Mesendoderm (in vitro differentiated cells): Measurements from ENCODE around the gene ADGRL3.

Experiments
- DNase-seq: peaks from one replicate; pipeline ENCODE4 v3.0.0; 2013
- H2AK5ac ChIP-seq: 2 replicates; pipeline ENCODE4 v1.6.1; 2013; ENCODE audit warnings: low read length, inconsistent platforms
- H2BK120ac ChIP-seq: 2 replicates; pipeline ENCODE4 v1.6.1; 2013; ENCODE audit warnings: low read depth, mild to moderate bottlenecking, low read length, moderate library complexity, mixed read lengths
- H2BK15ac ChIP-seq: replicated peaks from 2 replicates; pipeline ENCODE4 v1.6.1; 2013; ENCODE audit warnings: low read depth, mild to moderate bottlenecking, moderate library complexity
- H2BK5ac ChIP-seq: 2 replicates; pipeline ENCODE4 v1.6.1; 2013; ENCODE audit warnings: low read length, inconsistent platforms
- H3K18ac ChIP-seq: 2 replicates; pipeline ENCODE4 v1.6.1; 2013; ENCODE audit warnings: mild to moderate bottlenecking, low read length, mixed read lengths
- H3K23ac ChIP-seq: one replicate; pipeline ENCODE4 v1.6.1; 2013; ENCODE audit warnings: low read length
- H3K27ac ChIP-seq: 2 replicates; pipeline ENCODE4 v1.5.1; 2013; ENCODE audit warnings: low read depth, mild to moderate bottlenecking, inconsistent platforms, low read length, moderate library complexity
- H3K27me3 ChIP-seq: 2 replicates; pipeline ENCODE4 v1.6.1; 2013; ENCODE audit warnings: low read length, control low read depth, mild to moderate bottlenecking, inconsistent platforms; ENCODE audit not compliant: insufficient read depth, poor library complexity
- H3K36me3 ChIP-seq: 2 replicates; pipeline ENCODE4 v1.6.1; 2013; ENCODE audit warnings: low read length, inconsistent platforms; ENCODE audit not compliant: control insufficient read depth, insufficient read depth
- H3K4ac ChIP-seq: one replicate; pipeline ENCODE4 v1.6.1; 2013; ENCODE audit warnings: low read depth, mild to moderate bottlenecking, low read length, moderate library complexity
- H3K4me1 ChIP-seq: 2 replicates; pipeline ENCODE4 v1.6.1; 2013; ENCODE audit warnings: low read depth, low read length, inconsistent platforms; ENCODE audit not compliant: control insufficient read depth
- H3K4me2 ChIP-seq: 2 replicates; pipeline ENCODE4 v1.6.1; 2013; ENCODE audit warnings: low read length
- H3K4me3 ChIP-seq: 2 replicates; pipeline ENCODE4 v1.5.1; 2013; ENCODE audit warnings: mild to moderate bottlenecking, low read length
- H3K56ac ChIP-seq: one replicate; pipeline ENCODE4 v1.6.1; 2013; ENCODE audit warnings: low read length
- H3K79me1 ChIP-seq: 2 replicates; pipeline ENCODE4 v1.6.1; 2013; ENCODE audit warnings: low read length, inconsistent platforms
- H3K79me2 ChIP-seq: 2 replicates; pipeline ENCODE4 v1.6.1; 2013; ENCODE audit warnings: mild to moderate bottlenecking, low read length; ENCODE audit not compliant: control insufficient read depth, insufficient read depth
- H3K9ac ChIP-seq: 2 replicates; pipeline ENCODE4 v1.6.1; 2013; ENCODE audit warnings: low read length, inconsistent platforms
- H4K5ac ChIP-seq: one replicate; pipeline ENCODE4 v1.6.1; 2013; ENCODE audit warnings: low read length
- H4K8ac ChIP-seq: one replicate; pipeline ENCODE4 v1.6.1; 2013; ENCODE audit warnings: low read depth, mild to moderate bottlenecking, control low read depth, low read length, moderate library complexity
- WGBS: extraction: QIAGEN DNeasy Blood & Tissue Kit; methylation state at CpG from one replicate; pipeline ENCODE4 v1.1.7; 2013; ENCODE audit warnings: low lambda C conversion rate, missing lambda C conversion rate; ENCODE audit not compliant: insufficient coverage; ENCODE audit errors: extremely low coverage; 5-methylcytosine and 5-hydroxymethylcytosine counted together

The ADGRL3 gene

GRCh38 chr4:61489927-61490326 is 289.8 kb downstream of the ADGRL3 start:
- no peak overlapping the region for H4K8ac ChIP-seq
- H3K4me2 ChIP-seq = no peak overlapping the region
- H2BK5ac ChIP-seq = no peak overlapping the region
- no peak overlapping the region for H3K4ac ChIP-seq
- no peak overlapping the region for H3K27ac ChIP-seq
- H3K18ac ChIP-seq = no peak overlapping the region
- DNase-seq = peak; percentile 84
- H2BK120ac ChIP-seq = no peak overlapping the region
- H3K56ac ChIP-seq = no peak overlapping the region
- no peak overlapping the region for H3K9ac ChIP-seq
- H3K79me1 ChIP-seq = no peaks in the 10 kb centered on the region
- H3K4me3 ChIP-seq = no peak overlapping the region
- H2BK15ac ChIP-seq = no peak overlapping the region
- H3K79me2 ChIP-seq = no peaks in the 10 kb centered on the region
- peaks cover 2% of the 10 kb centered on the region for H3K4me1 ChIP-seq
- no peak overlapping the region for H3K23ac ChIP-seq
- no CpG with 5 or more reads among the region's 3 CpGs for WGBS
- H3K27me3 ChIP-seq = no peaks in the 10 kb centered on the region
- H2AK5ac ChIP-seq = no peak overlapping the region
- H3K36me3 ChIP-seq = no peaks in the 10 kb centered on the region
- no peak overlapping the region for H4K5ac ChIP-seq

GRCh38 chr4:61493041-61493440 is 292.9 kb downstream of the ADGRL3 start:
- no peak overlapping the region for H3K23ac ChIP-seq
- no peak overlapping the region for H3K4ac ChIP-seq
- H3K4me2 ChIP-seq = no peak overlapping the region
- H3K9ac ChIP-seq = no peak overlapping the region
- H3K4me3 ChIP-seq = no peak overlapping the region
- H4K8ac ChIP-seq = no peak overlapping the region
- no peak overlapping the region for H2AK5ac ChIP-seq
- no peak overlapping the region for H3K27ac ChIP-seq
- no peak overlapping the region for H2BK5ac ChIP-seq
- no peaks in the 10 kb centered on the region for H3K27me3 ChIP-seq
- no peak overlapping the region for H3K18ac ChIP-seq
- no peaks in the 10 kb centered on the region for H3K36me3 ChIP-seq
- no peak overlapping the region for H2BK15ac ChIP-seq
- H3K79me1 ChIP-seq = no peaks in the 10 kb centered on the region
- H3K4me1 ChIP-seq = peaks cover 2% of the 10 kb centered on the region
- H3K79me2 ChIP-seq = no peaks in the 10 kb centered on the region
- DNase-seq = no peak
- WGBS = no CpG with 5 or more reads among the region's 4 CpGs
- no peak overlapping the region for H3K56ac ChIP-seq
- H4K5ac ChIP-seq = no peak overlapping the region
- no peak overlapping the region for H2BK120ac ChIP-seq

GRCh38 chr4:61493470-61493869 is 293.3 kb downstream of the ADGRL3 start:
- WGBS = no CpG with 5 or more reads among the region's 6 CpGs
- no peak overlapping the region for H3K56ac ChIP-seq

DNA sequence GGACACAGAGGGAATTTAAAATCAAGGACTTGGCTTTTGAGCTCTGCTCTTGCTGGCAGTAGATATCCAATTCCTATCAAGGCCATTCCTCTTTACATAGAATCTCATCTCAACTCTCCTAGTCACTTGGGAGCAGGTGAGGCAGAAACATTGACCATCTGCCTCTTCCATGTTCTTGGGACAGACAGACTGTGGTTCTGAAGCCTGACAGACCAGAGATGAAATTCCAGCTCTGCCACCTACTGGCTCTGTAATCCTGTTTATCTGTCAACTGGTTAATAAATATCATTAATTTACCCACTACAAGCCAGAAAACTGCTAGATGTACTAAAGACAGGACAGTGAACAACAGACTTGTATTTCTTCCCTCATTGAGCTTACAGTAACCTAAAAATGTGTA is 300.8 kb downstream of the ADGRL3 start:
- no peak overlapping the region for H3K18ac ChIP-seq
- H4K8ac ChIP-seq = no peak overlapping the region
- no peak overlapping the region for H2AK5ac ChIP-seq
- H3K79me1 ChIP-seq = no peaks in the 10 kb centered on the region
- no peak overlapping the region for H3K9ac ChIP-seq
- no peak overlapping the region for H2BK15ac ChIP-seq
- H3K23ac ChIP-seq = no peak overlapping the region
- H3K4ac ChIP-seq = no peak overlapping the region
- no peak overlapping the region for H3K4me2 ChIP-seq
- H3K36me3 ChIP-seq = no peaks in the 10 kb centered on the region
- peak; percentile 18 for DNase-seq
- no peak overlapping the region for H4K5ac ChIP-seq
- H3K56ac ChIP-seq = no peak overlapping the region
- H2BK5ac ChIP-seq = no peak overlapping the region
- H3K4me3 ChIP-seq = no peak overlapping the region
- no peak overlapping the region for H2BK120ac ChIP-seq
- H3K27me3 ChIP-seq = no peaks in the 10 kb centered on the region
- no peak overlapping the region for H3K27ac ChIP-seq
- no peaks in the 10 kb centered on the region for H3K4me1 ChIP-seq
- no peaks in the 10 kb centered on the region for H3K79me2 ChIP-seq

More at GRCh38 chr4:61493470-61493869, 293.3 kb downstream of the ADGRL3 start:
- Histone ChIP-seq H3K18ac (no peak overlapping the region), H3K4me3 (no peak overlapping the region), H3K27ac (no peak overlapping the region), H2BK15ac (no peak overlapping the region), H2AK5ac (no peak overlapping the region), H3K4ac (no peak overlapping the region), H2BK5ac (no peak overlapping the region), H3K23ac (no peak overlapping the region), H4K8ac (no peak overlapping the region), H3K4me2 (no peak overlapping the region), H3K79me2 (no peaks in the 10 kb centered on the region), H3K79me1 (no peaks in the 10 kb centered on the region), H3K4me1 (peaks cover 2% of the 10 kb centered on the region), H2BK120ac (no peak overlapping the region), H4K5ac (no peak overlapping the region), H3K27me3 (no peaks in the 10 kb centered on the region), H3K36me3 (no peaks in the 10 kb centered on the region), H3K9ac (no peak overlapping the region)
- DNase-seq = peak; percentile 54

- Histone ChIP-seq H3K9ac (no peak overlapping the region), H3K27ac (no peak overlapping the region), H3K4ac (no peak overlapping the region), H3K4me3 (no peak overlapping the region), H2AK5ac (no peak overlapping the region), H4K8ac (no peak overlapping the region), H3K4me1 (no peaks in the 10 kb centered on the region), H4K5ac (no peak overlapping the region), H3K18ac (no peak overlapping the region), H3K23ac (no peak overlapping the region), H2BK15ac (no peak overlapping the region), H3K4me2 (no peak overlapping the region), H3K36me3 (no peaks in the 10 kb centered on the region), H2BK120ac (no peak overlapping the region), H3K79me1 (no peaks in the 10 kb centered on the region), H3K27me3 (no peaks in the 10 kb centered on the region), H3K79me2 (no peaks in the 10 kb centered on the region), H3K56ac (no peak overlapping the region), H2BK5ac (no peak overlapping the region)
- DNase-seq = no peak
- no CpG with 5 or more reads among the region's 1 CpG for WGBS
These were observed 301.7 kb downstream of the ADGRL3 start for GRCh38 chr4:61501812-61502211.

DNA sequence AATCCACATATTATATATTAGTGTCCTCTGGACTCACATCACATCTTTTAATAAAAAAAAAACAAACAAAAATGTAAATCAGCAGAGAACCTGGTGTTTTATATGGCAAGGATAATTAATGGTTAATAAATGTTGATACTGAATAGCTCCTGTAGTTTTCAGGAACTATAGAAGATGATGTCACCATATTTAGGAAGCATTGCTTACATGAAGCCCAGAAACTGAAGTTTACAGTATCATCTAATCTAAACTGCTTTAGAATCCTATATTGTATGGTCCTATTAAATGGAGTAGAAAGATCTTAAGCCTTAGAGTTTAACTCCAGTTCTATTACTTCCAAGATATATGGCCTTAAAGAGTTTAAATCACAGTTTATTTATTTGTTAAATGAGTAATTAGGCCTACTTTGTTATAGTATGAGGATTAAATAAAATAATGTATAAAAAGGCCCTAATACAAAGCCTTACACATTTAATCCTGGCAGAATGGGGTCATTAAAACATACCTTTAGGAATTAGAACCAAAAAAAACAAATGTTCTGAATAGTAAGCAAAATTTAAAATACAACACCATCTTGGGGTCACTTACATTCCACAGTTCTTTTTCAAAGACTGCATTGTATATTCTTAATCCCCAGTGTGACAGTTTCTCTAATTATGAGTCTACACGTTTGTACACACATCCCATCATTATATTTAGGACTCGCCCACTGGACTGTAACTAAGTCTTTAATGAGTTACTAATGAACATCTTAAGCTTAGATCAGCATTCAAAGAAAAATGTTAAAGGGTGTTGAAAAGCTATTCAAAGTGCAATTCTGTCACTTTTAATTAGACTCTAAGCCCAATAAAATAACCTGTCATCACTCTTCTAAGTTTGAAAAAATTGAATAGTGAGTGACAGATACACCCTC is 305.9 kb downstream of the ADGRL3 start:
- Histone ChIP-seq H3K27ac (no peak overlapping the region), H3K23ac (no peak overlapping the region), H2AK5ac (no peak overlapping the region)

More for the DNA sequence above, 305.9 kb downstream of the ADGRL3 start:
- H3K4me2 ChIP-seq = no peak overlapping the region
- no peak overlapping the region for H3K4ac ChIP-seq
- H3K18ac ChIP-seq = no peak overlapping the region
- H2BK120ac ChIP-seq = no peak overlapping the region
- no peak for DNase-seq
- WGBS = no CpG with 5 or more reads among the region's 2 CpGs
- no peak overlapping the region for H3K9ac ChIP-seq
- H3K4me3 ChIP-seq = no peak overlapping the region
- no peaks in the 10 kb centered on the region for H3K4me1 ChIP-seq
- no peak overlapping the region for H4K8ac ChIP-seq
- no peak overlapping the region for H2BK15ac ChIP-seq
- no peaks in the 10 kb centered on the region for H3K79me1 ChIP-seq
- no peaks in the 10 kb centered on the region for H3K79me2 ChIP-seq
- H4K5ac ChIP-seq = no peak overlapping the region
- H2BK5ac ChIP-seq = no peak overlapping the region
- no peaks in the 10 kb centered on the region for H3K27me3 ChIP-seq
- no peaks in the 10 kb centered on the region for H3K36me3 ChIP-seq
- H3K56ac ChIP-seq = no peak overlapping the region
